Hepatocyte (in vitro differentiated cells): ENCODE results near the gene NOX4.
"Not testable (repeated sequence)": the region's sequence is repeated elsewhere in the genome, so short reads cannot be mapped to it uniquely, and the experiment has no call there.

ENCODE experiments used
- CTCF ChIP-seq: fragments of 200-600 bp; sonication (generic); IDR thresholded peaks from 2 replicates; pipeline ENCODE4 v1.5.1; 2016; ENCODE audit warnings: antibody characterized with exemption, mild to moderate bottlenecking; ENCODE audit not compliant: poor library complexity
- EZH2 ChIP-seq: fragments of 200-600 bp; sonication (generic); IDR thresholded peaks from 2 replicates; pipeline ENCODE4 v1.6.1; 2016; ENCODE audit warnings: antibody characterized with exemption, mild to moderate bottlenecking, borderline replicate concordance
- EZH2phosphoT487 ChIP-seq: fragments of 200-600 bp; sonication (generic); IDR thresholded peaks from one replicate; pipeline ENCODE4 v1.6.1; 2018; ENCODE audit warnings: antibody characterized with exemption, mild to moderate bottlenecking, low read depth, moderate library complexity; ENCODE audit not compliant: unreplicated experiment, severe bottlenecking

GRCh38 chr11:89295023-89295422 is 196.2 kb downstream of the NOX4 start:
- TF ChIP-seq CTCF, EZH2phosphoT487, EZH2: not testable (repeated sequence)
